Panc1 (cell line): Measurements from ENCODE around the gene TTC16.

Source experiments
- CTCF ChIP-seq: fragments of 450-650 bp; IDR thresholded peaks from 2 replicates; pipeline ENCODE4 v1.5.1; 2017; ENCODE audit warnings: mild to moderate bottlenecking
- POLR2AphosphoS5 ChIP-seq: IDR thresholded peaks from 2 replicates; pipeline ENCODE4 v1.6.1; 2012; ENCODE audit warnings: mild to moderate bottlenecking, low read depth, low read length, moderate library complexity
- SIN3A ChIP-seq: IDR thresholded peaks from 2 replicates; pipeline ENCODE4 v1.6.1; 2012; ENCODE audit warnings: low read depth, mild to moderate bottlenecking, low read length, moderate library complexity, borderline replicate concordance; ENCODE audit not compliant: insufficient read depth
- TCF7L2 ChIP-seq: IDR thresholded peaks from 2 replicates; pipeline ENCODE4 v1.6.1; 2011; ENCODE audit warnings: mild to moderate bottlenecking, low read depth, low read length, inconsistent platforms
- TF ChIP-seq, protein P1 (sequence below), 2 experiments: IDR thresholded peaks; 2 replicates each; pipeline ENCODE4 v1.6.1; 2011 to 2012; ENCODE audit warnings: low read depth in 2 of 2, control low read depth in 1 of 2, low read length in 1 of 2, mild to moderate bottlenecking in 1 of 2, moderate library complexity in 1 of 2; ENCODE audit not compliant: insufficient read depth in 1 of 2

GRCh38 chr9:127771570-127772189, 55.8 kb downstream of the TTC16 start:
- TF ChIP-seq CTCF (no peak), SIN3A (no peak), POLR2AphosphoS5 (no peak), TCF7L2 (no peak)
- TF ChIP-seq, protein P1, sequence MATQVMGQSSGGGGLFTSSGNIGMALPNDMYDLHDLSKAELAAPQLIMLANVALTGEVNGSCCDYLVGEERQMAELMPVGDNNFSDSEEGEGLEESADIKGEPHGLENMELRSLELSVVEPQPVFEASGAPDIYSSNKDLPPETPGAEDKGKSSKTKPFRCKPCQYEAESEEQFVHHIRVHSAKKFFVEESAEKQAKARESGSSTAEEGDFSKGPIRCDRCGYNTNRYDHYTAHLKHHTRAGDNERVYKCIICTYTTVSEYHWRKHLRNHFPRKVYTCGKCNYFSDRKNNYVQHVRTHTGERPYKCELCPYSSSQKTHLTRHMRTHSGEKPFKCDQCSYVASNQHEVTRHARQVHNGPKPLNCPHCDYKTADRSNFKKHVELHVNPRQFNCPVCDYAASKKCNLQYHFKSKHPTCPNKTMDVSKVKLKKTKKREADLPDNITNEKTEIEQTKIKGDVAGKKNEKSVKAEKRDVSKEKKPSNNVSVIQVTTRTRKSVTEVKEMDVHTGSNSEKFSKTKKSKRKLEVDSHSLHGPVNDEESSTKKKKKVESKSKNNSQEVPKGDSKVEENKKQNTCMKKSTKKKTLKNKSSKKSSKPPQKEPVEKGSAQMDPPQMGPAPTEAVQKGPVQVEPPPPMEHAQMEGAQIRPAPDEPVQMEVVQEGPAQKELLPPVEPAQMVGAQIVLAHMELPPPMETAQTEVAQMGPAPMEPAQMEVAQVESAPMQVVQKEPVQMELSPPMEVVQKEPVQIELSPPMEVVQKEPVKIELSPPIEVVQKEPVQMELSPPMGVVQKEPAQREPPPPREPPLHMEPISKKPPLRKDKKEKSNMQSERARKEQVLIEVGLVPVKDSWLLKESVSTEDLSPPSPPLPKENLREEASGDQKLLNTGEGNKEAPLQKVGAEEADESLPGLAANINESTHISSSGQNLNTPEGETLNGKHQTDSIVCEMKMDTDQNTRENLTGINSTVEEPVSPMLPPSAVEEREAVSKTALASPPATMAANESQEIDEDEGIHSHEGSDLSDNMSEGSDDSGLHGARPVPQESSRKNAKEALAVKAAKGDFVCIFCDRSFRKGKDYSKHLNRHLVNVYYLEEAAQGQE (IDR thresholded peaks at IDR 0.05; ENCODE audit: insufficient read depth in 1 of 2, low read depth in 2 of 2, low read length in 1 of 2): no peak
